SK-N-SH treated with all-trans-retinoic acid at 6 μM for 48 hours (cell line): ENCODE data around the gene BAK1.
"Not testable (repeated sequence)": the region's sequence is repeated elsewhere in the genome, so short reads cannot be mapped to it uniquely, and the experiment has no call there.

Experiments used
- ATAC-seq: fragments of 200-7000 bp; cut with Tn5 transposase; 3 replicates; pipeline ENCODE4 v1.9.1; 2020; ENCODE audit warnings: mild to moderate bottlenecking, moderate library complexity
- ARNTL ChIP-seq: fragments of 450-650 bp; formaldehyde crosslinking; IDR thresholded peaks from 2 replicates; pipeline ENCODE4 v1.5.0; 2020; ENCODE audit warnings: low read depth, mild to moderate bottlenecking, moderate library complexity, borderline replicate concordance
- BACH2 ChIP-seq: fragments of 250-450 bp; sonication (Bioruptor Pico); IDR thresholded peaks from 2 replicates; pipeline ENCODE4 v1.9.0; 2021; ENCODE audit warnings: mild to moderate bottlenecking, borderline replicate concordance
- CREB5 ChIP-seq: fragments of 250-450 bp; sonication (Bioruptor Pico); IDR thresholded peaks from 2 replicates; pipeline ENCODE4 v1.5.1; 2020; ENCODE audit warnings: low read depth, mild to moderate bottlenecking, moderate library complexity
- CSDC2 ChIP-seq: fragments of 250-450 bp; sonication (Bioruptor Pico); IDR thresholded peaks from 2 replicates; pipeline ENCODE4 v1.5.0; 2020; ENCODE audit warnings: mild to moderate bottlenecking, moderate library complexity
- ESRRG ChIP-seq: fragments of 250-450 bp; sonication (Bioruptor Pico); IDR thresholded peaks from 2 replicates; pipeline ENCODE4 v1.6.1; 2021; ENCODE audit warnings: mild to moderate bottlenecking
- GLIS3 ChIP-seq: fragments of 250-450 bp; sonication (Bioruptor Pico); IDR thresholded peaks from 2 replicates; pipeline ENCODE4 v1.5.0; 2020; ENCODE audit warnings: mild to moderate bottlenecking, moderate library complexity
- ISL1 ChIP-seq: fragments of 250-450 bp; sonication (Bioruptor Pico); IDR thresholded peaks from 2 replicates; pipeline ENCODE4 v2.1.2; 2022; ENCODE audit warnings: mild to moderate bottlenecking, moderate library complexity
- OSR1 ChIP-seq: fragments of 250-450 bp; sonication (Bioruptor Pico); IDR thresholded peaks from 2 replicates; pipeline ENCODE4 v1.8.0; 2022; ENCODE audit warnings: moderate library complexity, mild to moderate bottlenecking, inconsistent platforms
- POU6F1 ChIP-seq: fragments of 250-450 bp; sonication (Bioruptor Pico); IDR thresholded peaks from 2 replicates; pipeline ENCODE4 v1.8.0; 2021; ENCODE audit warnings: low read depth, mild to moderate bottlenecking, moderate library complexity, borderline replicate concordance
- PPARA ChIP-seq: fragments of 250-450 bp; sonication (Bioruptor Pico); IDR thresholded peaks from 2 replicates; pipeline ENCODE4 v1.5.0; 2020; ENCODE audit warnings: mild to moderate bottlenecking, borderline replicate concordance
- RARB ChIP-seq: fragments of 250-450 bp; sonication (Bioruptor Pico); IDR thresholded peaks from 2 replicates; pipeline ENCODE4 v1.8.0; 2021; ENCODE audit warnings: mild to moderate bottlenecking, moderate library complexity
- SNAI2 ChIP-seq: fragments of 250-450 bp; sonication (Bioruptor Pico); IDR thresholded peaks from 2 replicates; pipeline ENCODE4 v1.5.0; 2020; ENCODE audit warnings: mild to moderate bottlenecking, moderate library complexity
- TCF4 ChIP-seq: fragments of 250-450 bp; sonication (Bioruptor Pico); IDR thresholded peaks from 2 replicates; pipeline ENCODE4 v1.8.0; 2021; ENCODE audit warnings: mild to moderate bottlenecking, moderate library complexity, borderline replicate concordance
- TOX ChIP-seq: fragments of 250-450 bp; sonication (Bioruptor Pico); IDR thresholded peaks from 2 replicates; pipeline ENCODE4 v1.8.0; 2021; ENCODE audit warnings: mild to moderate bottlenecking, moderate library complexity, borderline replicate concordance
- ZC3H10 ChIP-seq: fragments of 250-450 bp; sonication (Bioruptor Pico); IDR thresholded peaks from 2 replicates; pipeline ENCODE4 v1.5.1; 2021; ENCODE audit warnings: mild to moderate bottlenecking, moderate library complexity
- ZFP3 ChIP-seq: fragments of 250-450 bp; sonication (Bioruptor Pico); IDR thresholded peaks from 2 replicates; pipeline ENCODE4 v1.5.0; 2020; ENCODE audit warnings: mild to moderate bottlenecking, moderate library complexity
- ZFP30 ChIP-seq: fragments of 450-650 bp; formaldehyde crosslinking; IDR thresholded peaks from 2 replicates; pipeline ENCODE4 v1.5.0; 2022; ENCODE audit warnings: mild to moderate bottlenecking, moderate library complexity
- ZNF565 ChIP-seq: fragments of 450-650 bp; formaldehyde crosslinking; conservative IDR thresholded peaks from 2 replicates; pipeline ENCODE4 v1.5.0; 2020; ENCODE audit warnings: low read depth, mild to moderate bottlenecking, moderate library complexity
- ZNF70 ChIP-seq: fragments of 450-650 bp; formaldehyde crosslinking; IDR thresholded peaks from 2 replicates; pipeline ENCODE4 v1.5.0; 2020; ENCODE audit warnings: mild to moderate bottlenecking, moderate library complexity
- ZNF8 ChIP-seq: fragments of 450-650 bp; formaldehyde crosslinking; IDR thresholded peaks from 2 replicates; pipeline ENCODE4 v1.5.0; 2020; ENCODE audit warnings: mild to moderate bottlenecking, moderate library complexity
- TF ChIP-seq, protein P1 (sequence below): fragments of 250-450 bp; sonication (Bioruptor Pico); IDR thresholded peaks from 2 replicates; pipeline ENCODE4 v1.8.0; 2020; ENCODE audit warnings: mild to moderate bottlenecking, moderate library complexity, borderline replicate concordance
- TF ChIP-seq, protein P2 (sequence below): fragments of 250-450 bp; sonication (Bioruptor Pico); IDR thresholded peaks from 2 replicates; pipeline ENCODE4 v1.5.0; 2020; ENCODE audit warnings: mild to moderate bottlenecking, moderate library complexity

BAK1 gene

GRCh38 chr6:33546766-33547165 is 33.3 kb downstream of the BAK1 start:
- TF ChIP-seq, protein P1, sequence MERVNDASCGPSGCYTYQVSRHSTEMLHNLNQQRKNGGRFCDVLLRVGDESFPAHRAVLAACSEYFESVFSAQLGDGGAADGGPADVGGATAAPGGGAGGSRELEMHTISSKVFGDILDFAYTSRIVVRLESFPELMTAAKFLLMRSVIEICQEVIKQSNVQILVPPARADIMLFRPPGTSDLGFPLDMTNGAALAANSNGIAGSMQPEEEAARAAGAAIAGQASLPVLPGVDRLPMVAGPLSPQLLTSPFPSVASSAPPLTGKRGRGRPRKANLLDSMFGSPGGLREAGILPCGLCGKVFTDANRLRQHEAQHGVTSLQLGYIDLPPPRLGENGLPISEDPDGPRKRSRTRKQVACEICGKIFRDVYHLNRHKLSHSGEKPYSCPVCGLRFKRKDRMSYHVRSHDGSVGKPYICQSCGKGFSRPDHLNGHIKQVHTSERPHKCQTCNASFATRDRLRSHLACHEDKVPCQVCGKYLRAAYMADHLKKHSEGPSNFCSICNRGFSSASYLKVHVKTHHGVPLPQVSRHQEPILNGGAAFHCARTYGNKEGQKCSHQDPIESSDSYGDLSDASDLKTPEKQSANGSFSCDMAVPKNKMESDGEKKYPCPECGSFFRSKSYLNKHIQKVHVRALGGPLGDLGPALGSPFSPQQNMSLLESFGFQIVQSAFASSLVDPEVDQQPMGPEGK (CRISPR knock-in tag), result no peak
- TF ChIP-seq OSR1 (CRISPR knock-in tag) (no peak), RARB (CRISPR knock-in tag) (no peak), ZNF565 (CRISPR knock-in tag) (no peak), BACH2 (CRISPR knock-in tag) (no peak), GLIS3 (CRISPR knock-in tag) (no peak), POU6F1 (no peak), SNAI2 (no peak), ZFP3 (no peak), ARNTL (CRISPR knock-in tag) (no peak), TOX (no peak), ISL1 (no peak), ESRRG (CRISPR knock-in tag) (no peak), TCF4 (CRISPR knock-in tag) (no peak), PPARA (CRISPR knock-in tag) (no peak), ZC3H10 (no peak), ZNF8 (CRISPR knock-in tag) (no peak), ZNF70 (CRISPR knock-in tag) (no peak), CREB5 (CRISPR knock-in tag) (no peak)
- TF ChIP-seq, protein P2, sequence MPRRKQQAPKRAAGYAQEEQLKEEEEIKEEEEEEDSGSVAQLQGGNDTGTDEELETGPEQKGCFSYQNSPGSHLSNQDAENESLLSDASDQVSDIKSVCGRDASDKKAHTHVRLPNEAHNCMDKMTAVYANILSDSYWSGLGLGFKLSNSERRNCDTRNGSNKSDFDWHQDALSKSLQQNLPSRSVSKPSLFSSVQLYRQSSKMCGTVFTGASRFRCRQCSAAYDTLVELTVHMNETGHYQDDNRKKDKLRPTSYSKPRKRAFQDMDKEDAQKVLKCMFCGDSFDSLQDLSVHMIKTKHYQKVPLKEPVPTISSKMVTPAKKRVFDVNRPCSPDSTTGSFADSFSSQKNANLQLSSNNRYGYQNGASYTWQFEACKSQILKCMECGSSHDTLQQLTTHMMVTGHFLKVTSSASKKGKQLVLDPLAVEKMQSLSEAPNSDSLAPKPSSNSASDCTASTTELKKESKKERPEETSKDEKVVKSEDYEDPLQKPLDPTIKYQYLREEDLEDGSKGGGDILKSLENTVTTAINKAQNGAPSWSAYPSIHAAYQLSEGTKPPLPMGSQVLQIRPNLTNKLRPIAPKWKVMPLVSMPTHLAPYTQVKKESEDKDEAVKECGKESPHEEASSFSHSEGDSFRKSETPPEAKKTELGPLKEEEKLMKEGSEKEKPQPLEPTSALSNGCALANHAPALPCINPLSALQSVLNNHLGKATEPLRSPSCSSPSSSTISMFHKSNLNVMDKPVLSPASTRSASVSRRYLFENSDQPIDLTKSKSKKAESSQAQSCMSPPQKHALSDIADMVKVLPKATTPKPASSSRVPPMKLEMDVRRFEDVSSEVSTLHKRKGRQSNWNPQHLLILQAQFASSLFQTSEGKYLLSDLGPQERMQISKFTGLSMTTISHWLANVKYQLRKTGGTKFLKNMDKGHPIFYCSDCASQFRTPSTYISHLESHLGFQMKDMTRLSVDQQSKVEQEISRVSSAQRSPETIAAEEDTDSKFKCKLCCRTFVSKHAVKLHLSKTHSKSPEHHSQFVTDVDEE (CRISPR knock-in tag), result no peak
- ATAC-seq, result no peak

- ATAC-seq, result not testable (repeated sequence)
Measured at GRCh38 chr6:33545292-33545691, 34.8 kb downstream of the BAK1 start.

DNA sequence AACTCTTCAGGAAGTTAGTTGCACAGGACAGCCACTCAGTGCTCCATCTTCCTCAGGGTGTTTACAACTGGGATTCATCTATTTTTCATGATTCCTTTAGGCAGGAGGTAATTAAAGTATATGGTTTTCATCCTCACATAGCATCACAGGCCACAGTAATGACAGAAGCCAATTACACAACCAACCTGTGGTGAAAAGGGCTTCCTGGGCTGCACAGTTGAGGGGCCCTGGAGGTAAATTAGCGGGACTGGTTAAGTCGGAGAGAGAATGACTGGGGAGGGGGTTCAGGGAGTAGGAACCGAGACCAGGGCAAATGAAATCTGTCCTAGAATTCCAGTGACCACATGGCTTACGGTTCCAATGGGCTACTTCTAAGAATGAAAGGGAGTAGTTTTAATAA is 37.0 kb downstream of the BAK1 start:
- no peak for ATAC-seq
- TF ChIP-seq ZNF8 (CRISPR knock-in tag), result no peak
- no peak for TF ChIP-seq ZFP3
- no peak for TF ChIP-seq TCF4 (CRISPR knock-in tag)
- TF ChIP-seq OSR1 (CRISPR knock-in tag), result no peak
- TF ChIP-seq CREB5 (CRISPR knock-in tag), result no peak
- no peak for TF ChIP-seq ZNF70 (CRISPR knock-in tag)
- TF ChIP-seq, protein P2 (CRISPR knock-in tag), result no peak
- no peak for TF ChIP-seq ZC3H10
- TF ChIP-seq PPARA (CRISPR knock-in tag), result no peak
- no peak for TF ChIP-seq RARB (CRISPR knock-in tag)
- no peak for TF ChIP-seq ESRRG (CRISPR knock-in tag)
- TF ChIP-seq ZFP30, result no peak
- TF ChIP-seq GLIS3 (CRISPR knock-in tag), result no peak
- TF ChIP-seq TOX, result no peak
- TF ChIP-seq CSDC2 (CRISPR knock-in tag), result no peak
- no peak for TF ChIP-seq ARNTL (CRISPR knock-in tag)
- TF ChIP-seq, all 23 proteins: peak for 0
